ENCODE results near the gene HEXD. TPM values are rescaled to one million over a fixed set of nuclear protein-coding genes. Genes with fewer than 3 reads are reported as not detected.
"Not testable (repeated sequence)": the region's sequence is repeated elsewhere in the genome, so short reads cannot be mapped to it uniquely, and the experiment has no call there.

The HEXD gene
- total RNA-seq, 1 experiment from 2014 or later: 22.3 TPM

GRCh38 chr17:82444284-82444893 is 26.2 kb downstream of the HEXD start:
- in situ Hi-C loops (cut with HindIII; ENCODE audit: low pct_unique_long_range_greater_than_20kb, low sequenced_read_pairs): no loop called here
- DNase-seq (ENCODE audit: low read depth): no peak

- no peak for DNase-seq (ENCODE audit: low read depth)
Observed at GRCh38 chr17:82444941-82445521, 26.9 kb downstream of the HEXD start.

GRCh38 chr17:82445542-82445941 is 27.4 kb downstream of the HEXD start:
- no peak for DNase-seq (ENCODE audit: low read depth)
- in situ Hi-C loops (cut with HindIII; ENCODE audit: low pct_unique_long_range_greater_than_20kb, low sequenced_read_pairs): no loop called here

More at GRCh38 chr17:82444941-82445521, 26.9 kb downstream of the HEXD start:
- in situ Hi-C loops (cut with HindIII; ENCODE audit: low pct_unique_long_range_greater_than_20kb, low sequenced_read_pairs): no loop called here

- in situ Hi-C loops (cut with HindIII; ENCODE audit: low pct_unique_long_range_greater_than_20kb, low sequenced_read_pairs): no loop called here
- DNase-seq (ENCODE audit: low read depth): no peak
Observed at GRCh38 chr17:82446124-82446523, 28.0 kb downstream of the HEXD start.

GRCh38 chr17:82446649-82447048 is 28.5 kb downstream of the HEXD start:
- no peak for DNase-seq (ENCODE audit: low read depth)
- in situ Hi-C loops (cut with HindIII; ENCODE audit: low pct_unique_long_range_greater_than_20kb, low sequenced_read_pairs): no loop called here

GRCh38 chr17:82447876-82448275 is 29.7 kb downstream of the HEXD start:
- in situ Hi-C loops (cut with HindIII; ENCODE audit: low pct_unique_long_range_greater_than_20kb, low sequenced_read_pairs): no loop called here
- no peak for DNase-seq (ENCODE audit: low read depth)

- in situ Hi-C loops (cut with HindIII; ENCODE audit: low pct_unique_long_range_greater_than_20kb, low sequenced_read_pairs): no loop called here
- DNase-seq (ENCODE audit: low read depth): no peak
Observed at GRCh38 chr17:82449131-82449882, 31.2 kb downstream of the HEXD start.

GRCh38 chr17:82449883-82450356 is 31.8 kb downstream of the HEXD start:
- no peak for DNase-seq (ENCODE audit: low read depth)
- in situ Hi-C loops (cut with HindIII; ENCODE audit: low pct_unique_long_range_greater_than_20kb, low sequenced_read_pairs): no loop called here

- peak; percentile 75 for DNase-seq (ENCODE audit: low read depth)
Observed at GRCh38 chr17:82450357-82451106, 32.4 kb downstream of the HEXD start, which contains the start of gene CYBC1. Gene CYBC1 (minus strand): TSS chr17:82450752. CDS start chr17:82449254, 1,498 bp downstream.

GRCh38 chr17:82452162-82452561 is 34.0 kb downstream of the HEXD start:
- DNase-seq (ENCODE audit: low read depth): no peak
- in situ Hi-C loops (cut with HindIII; ENCODE audit: low pct_unique_long_range_greater_than_20kb, low sequenced_read_pairs): no loop called here

More at GRCh38 chr17:82450357-82451106, 32.4 kb downstream of the HEXD start, which contains the start of gene CYBC1:
- in situ Hi-C loops (cut with HindIII; ENCODE audit: low pct_unique_long_range_greater_than_20kb, low sequenced_read_pairs): no loop called here

GRCh38 chr17:82453151-82453550 is 35.0 kb downstream of the HEXD start:
- DNase-seq (ENCODE audit: low read depth); in situ Hi-C loops (cut with HindIII; ENCODE audit: low pct_unique_long_range_greater_than_20kb, low sequenced_read_pairs): not testable (repeated sequence)

- in situ Hi-C loops (cut with HindIII; ENCODE audit: low pct_unique_long_range_greater_than_20kb, low sequenced_read_pairs); DNase-seq (ENCODE audit: low read depth): not testable (repeated sequence)
Observed at GRCh38 chr17:82453706-82454105, 35.6 kb downstream of the HEXD start.

- in situ Hi-C loops (cut with HindIII; ENCODE audit: low pct_unique_long_range_greater_than_20kb, low sequenced_read_pairs): no loop called here
- DNase-seq (ENCODE audit: low read depth): no peak
Observed at GRCh38 chr17:82457073-82457928, 39.2 kb downstream of the HEXD start.

- DNase-seq (ENCODE audit: low read depth): no peak
- in situ Hi-C loops (cut with HindIII; ENCODE audit: low pct_unique_long_range_greater_than_20kb, low sequenced_read_pairs): no loop called here
Observed at GRCh38 chr17:82457929-82458178, 39.7 kb downstream of the HEXD start.

- peak; percentile 98 for DNase-seq (ENCODE audit: low read depth)
- in situ Hi-C loops (cut with HindIII; ENCODE audit: low pct_unique_long_range_greater_than_20kb, low sequenced_read_pairs): no loop called here
Observed at GRCh38 chr17:82458179-82458884, 40.2 kb downstream of the HEXD start, which contains the start of gene NARF. Gene NARF (plus strand): TSS chr17:82458741. CDS start chr17:82458804, 63 bp downstream.

- in situ Hi-C loops (cut with HindIII; ENCODE audit: low pct_unique_long_range_greater_than_20kb, low sequenced_read_pairs): no loop called here
- peak; percentile 28 for DNase-seq (ENCODE audit: low read depth)
Observed at GRCh38 chr17:82458885-82459424, 40.8 kb downstream of the HEXD start.

GRCh38 chr17:82459936-82460335 is 41.8 kb downstream of the HEXD start:
- DNase-seq (ENCODE audit: low read depth); in situ Hi-C loops (cut with HindIII; ENCODE audit: low pct_unique_long_range_greater_than_20kb, low sequenced_read_pairs): not testable (repeated sequence)

Measured in Caki2 (cell line).